ENCODE measurements around the gene PUDP.
"Not testable (repeated sequence)": the region's sequence is repeated elsewhere in the genome, so short reads cannot be mapped to it uniquely, and the experiment has no call there.

Gene PUDP

DNA sequence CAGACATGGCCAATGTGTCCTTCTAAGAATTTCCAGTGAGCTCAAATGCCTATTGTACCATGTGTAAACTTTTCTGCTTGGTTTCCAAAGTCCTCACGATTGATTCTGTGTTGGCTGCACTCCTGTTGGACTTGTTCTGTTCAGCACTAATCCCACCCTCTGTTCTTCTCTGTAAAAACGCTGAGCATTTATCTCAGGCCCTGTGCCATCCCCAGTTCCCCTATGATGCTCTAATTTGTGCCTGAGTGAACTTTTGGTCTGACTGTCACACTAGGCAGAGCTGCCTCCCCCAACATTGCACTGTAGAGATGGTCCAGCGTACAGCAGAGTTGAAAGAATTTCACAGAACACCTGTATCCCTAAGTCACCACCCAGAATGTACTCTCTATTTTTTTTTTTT lies 76.6 kb downstream of the PUDP start:
- DNase-seq, result no peak

DNA sequence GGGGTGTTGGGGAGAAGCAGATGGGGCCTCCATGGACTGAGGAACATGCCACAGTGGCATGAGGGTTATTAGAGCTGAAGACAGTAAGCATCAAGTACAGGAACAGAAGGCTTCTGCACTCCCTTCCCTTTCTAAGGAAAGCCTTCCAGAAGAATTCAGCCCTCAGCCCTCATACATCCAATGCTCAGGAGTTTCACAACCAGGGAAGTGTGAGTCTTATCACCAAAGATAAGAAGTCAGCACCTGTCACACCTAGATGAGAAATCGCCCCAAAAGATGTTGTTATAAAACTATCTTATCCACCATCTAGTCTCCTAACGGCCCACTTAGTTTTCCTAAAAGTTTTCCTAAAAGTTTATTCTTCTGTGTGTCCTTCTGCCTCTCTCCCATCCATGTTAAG lies 78.4 kb downstream of the PUDP start:
- DNase-seq, result no peak

GRCh38 chrX:7068939-7069367 lies 79.0 kb downstream of the PUDP start:
- DNase-seq, result no peak

GRCh38 chrX:7067256-7067655 lies 80.7 kb downstream of the PUDP start:
- DNase-seq, result no peak

DNA sequence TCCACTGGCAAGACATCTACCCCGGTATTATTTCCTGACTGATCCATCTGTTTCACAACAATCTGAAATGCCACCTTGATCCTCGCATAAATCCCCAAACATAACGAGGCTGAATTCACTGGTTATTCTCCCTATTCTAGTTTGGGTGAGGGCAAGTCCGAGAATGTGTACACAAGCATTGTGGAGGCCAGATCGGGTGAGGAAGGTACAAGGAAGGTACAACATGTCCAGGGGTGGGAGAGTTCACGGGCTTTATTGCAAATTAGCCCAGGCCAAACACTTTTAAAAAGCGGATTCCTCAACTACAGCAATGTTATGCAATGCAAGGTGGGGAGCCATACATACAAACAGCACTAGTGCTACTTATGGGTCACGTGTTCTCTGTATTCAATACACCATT lies 82.5 kb downstream of the PUDP start:
- no peak for DNase-seq

- DNase-seq, result no peak
Observed at GRCh38 chrX:7062903-7063302, 85.0 kb downstream of the PUDP start.

GRCh38 chrX:7062276-7062675 lies 85.7 kb downstream of the PUDP start:
- DNase-seq, result no peak

DNA sequence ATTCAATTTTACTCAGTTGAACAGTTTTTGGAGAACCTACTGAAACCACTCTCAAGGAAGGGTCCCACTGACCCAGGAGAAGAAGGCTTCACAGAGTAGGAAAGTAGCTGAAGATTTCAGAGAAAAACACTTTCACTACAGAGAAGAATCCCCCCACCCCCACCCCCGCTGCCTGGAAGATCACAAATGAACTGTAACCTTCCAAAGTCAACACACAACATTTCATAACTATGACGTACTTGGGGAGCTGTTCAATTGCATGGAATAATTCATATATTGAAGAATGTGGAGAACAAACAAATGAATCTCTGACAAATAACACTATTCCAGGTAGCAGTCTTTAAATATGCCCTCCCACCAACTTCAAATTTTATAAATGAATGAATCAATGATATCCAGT lies 86.5 kb downstream of the PUDP start:
- DNase-seq, result no peak

DNA sequence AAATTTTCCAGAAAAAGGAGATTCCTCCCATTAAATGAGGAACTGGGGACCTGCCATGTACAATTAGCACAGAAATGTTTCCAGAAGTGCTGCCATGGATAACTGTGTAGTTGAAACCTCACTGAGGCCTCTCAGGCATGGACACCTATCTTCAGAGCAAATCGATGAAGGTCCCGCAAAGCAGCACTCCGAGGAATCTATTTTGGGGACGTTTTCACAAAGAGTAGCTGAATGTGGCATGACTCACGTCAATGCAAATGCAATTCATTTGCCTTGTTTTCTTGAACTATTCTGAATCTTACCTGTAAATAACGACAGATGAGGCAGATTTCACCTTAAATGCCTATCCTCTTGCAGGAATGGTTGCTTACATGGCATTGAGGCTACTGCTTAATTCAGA lies 87.5 kb downstream of the PUDP start:
- no peak for DNase-seq

DNA sequence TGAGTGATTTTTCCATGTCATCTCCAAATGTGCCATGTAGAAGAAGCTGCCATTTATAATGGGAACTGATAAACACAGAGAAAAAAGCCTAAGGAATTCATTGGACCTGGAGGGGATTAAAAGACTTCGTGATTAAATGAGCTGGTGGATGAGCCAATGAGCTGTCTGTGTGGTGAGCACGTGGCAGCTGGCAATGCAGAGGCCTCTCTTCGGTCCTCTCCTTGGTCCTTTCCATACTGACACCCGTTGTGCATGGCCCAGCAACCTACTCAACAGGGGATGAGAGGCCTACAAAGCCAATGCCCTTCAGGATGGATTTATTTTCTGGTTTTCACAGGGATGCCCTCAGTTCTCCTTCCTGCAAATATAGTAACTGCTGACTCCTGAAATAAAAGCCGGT lies 88.1 kb downstream of the PUDP start:
- no peak for DNase-seq

GRCh38 chrX:7059214-7059838 lies 88.6 kb downstream of the PUDP start:
- no peak for DNase-seq

DNA sequence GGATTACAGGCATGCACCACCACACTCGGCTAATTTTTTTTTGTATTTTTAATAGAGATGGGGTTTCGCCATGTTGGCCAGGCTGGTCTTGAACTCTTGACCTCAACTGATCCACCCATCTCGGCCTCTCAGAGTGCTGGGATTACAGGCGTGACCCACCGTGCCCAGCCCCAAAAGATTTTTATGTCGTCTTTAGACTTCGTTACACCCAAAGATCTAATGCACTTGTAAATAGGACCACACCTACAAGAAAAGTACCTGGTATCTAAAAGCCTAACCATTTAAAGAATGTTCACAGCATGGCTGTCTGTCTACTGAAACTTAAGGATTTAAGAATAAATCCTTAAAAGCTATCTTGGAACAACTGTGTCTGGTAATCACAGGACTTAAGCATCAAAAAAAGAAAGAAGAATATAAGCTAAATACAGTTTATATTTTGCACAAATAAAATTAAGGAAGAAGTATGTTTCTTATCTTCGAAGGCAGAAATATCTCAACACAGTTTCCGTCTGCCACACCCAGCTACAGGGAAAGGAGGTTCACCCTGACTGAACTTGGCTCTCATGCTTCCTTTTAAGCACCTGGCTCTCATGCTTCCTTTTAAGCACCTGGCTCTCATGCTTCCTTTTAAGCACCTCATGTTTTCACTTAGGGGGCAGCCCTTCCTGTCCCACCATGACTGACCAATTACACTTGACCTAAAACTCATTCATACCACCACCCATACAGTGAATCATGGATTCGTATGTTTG lies 92.4 kb downstream of the PUDP start:
- no peak for DNase-seq

GRCh38 chrX:7054219-7055216 lies 93.4 kb downstream of the PUDP start:
- no peak for DNase-seq

DNA sequence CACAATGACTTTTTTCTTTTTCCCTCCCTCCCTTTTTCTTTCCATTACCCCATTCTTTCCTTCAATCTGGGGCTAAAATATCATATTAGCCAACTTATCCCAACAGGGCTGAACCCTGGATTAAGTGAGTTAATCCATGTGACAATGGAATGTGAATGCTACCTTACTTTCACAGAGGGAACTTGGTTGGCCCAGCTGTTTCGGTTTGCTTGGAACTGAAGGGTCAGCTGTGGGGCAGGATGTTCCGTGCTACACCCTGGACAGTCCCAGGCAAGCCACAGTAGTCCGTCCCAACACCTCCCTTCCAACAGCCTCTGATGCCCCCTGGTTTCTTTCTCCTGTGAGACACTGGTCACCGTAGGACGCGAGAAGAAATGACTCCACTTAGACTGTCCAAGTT lies 95.4 kb downstream of the PUDP start:
- no peak for DNase-seq

DNA sequence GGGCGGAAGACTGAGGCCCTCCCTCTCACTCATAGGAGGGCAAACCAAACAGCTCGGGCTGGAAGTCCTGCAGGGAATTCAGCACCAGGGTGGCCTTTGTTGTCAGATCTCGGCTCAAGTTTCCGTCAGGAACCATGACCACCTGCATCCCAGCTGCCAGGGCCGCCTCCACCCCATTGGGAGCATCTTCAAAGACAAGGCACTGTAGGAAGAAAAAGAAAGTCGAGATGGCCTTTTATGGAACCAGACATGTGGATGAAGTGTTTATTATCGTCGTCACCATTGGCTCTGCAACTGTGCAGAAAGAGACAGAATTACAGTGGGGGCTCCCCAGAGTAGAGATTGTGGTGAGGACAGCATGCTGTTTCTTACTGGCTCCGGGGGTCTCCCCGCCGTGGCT lies 97.7 kb downstream of the PUDP start:
- no peak for DNase-seq

GRCh38 chrX:7047951-7048350 lies 100.0 kb downstream of the PUDP start:
- DNase-seq, result no peak

DNA sequence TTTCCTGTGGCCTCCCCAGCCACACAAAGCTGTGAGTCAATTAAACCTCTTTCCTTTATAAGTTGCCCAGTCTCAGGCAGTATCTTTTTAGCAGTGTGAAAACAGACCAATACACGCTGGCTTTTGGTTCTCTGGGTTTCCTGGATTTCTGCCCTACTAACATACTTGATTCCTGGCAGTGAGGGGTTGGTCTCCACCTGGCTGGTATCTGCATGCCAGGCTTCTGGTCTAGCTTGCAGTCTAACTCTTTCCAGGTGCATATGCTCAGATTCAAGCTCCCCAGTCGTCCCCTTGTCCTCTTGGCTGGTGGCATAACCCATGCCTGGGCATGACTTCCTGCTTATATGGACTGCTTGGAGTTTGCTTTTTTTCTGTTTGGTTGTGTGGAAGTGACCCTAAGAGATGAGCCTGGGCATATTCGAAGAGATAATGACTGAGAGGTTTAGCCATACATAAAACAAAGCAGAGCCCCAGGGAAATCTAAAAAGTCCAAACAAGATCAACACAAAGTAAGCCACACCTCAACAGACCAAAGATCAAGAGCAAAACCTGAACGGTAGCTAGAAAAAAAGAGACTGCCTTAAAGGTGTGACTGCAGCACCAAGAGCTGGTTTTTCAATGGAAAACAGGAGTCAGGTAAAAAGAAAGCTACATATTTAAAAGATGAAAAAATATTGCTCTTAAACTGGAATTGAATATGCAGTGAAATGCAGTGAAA lies 102.6 kb downstream of the PUDP start:
- no peak for DNase-seq

GRCh38 chrX:7043796-7044433 lies 104.0 kb downstream of the PUDP start:
- DNase-seq, result not testable (repeated sequence)

DNA sequence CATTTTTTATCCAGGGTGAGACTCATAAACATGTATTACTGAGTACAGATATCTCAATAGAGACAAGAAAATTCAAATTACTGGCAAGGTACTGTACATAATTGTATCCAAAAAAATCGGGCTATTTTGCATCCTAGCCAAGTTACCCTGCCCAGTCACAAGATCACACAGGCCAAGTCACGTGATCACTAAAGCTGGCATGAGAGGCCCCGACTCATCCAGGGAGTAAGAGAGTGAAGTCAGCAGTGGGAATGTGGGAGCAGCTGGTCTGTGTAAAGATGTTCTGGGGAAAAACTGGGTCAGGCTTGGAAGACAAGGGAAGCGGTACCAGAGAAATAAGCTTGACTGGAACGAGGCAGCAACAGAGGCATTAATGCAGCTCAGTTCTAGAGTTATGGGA lies 119.7 kb downstream of the PUDP start:
- no peak for DNase-seq

- DNase-seq, result no peak
Observed at GRCh38 chrX:7027071-7027470, 120.9 kb downstream of the PUDP start.

- DNase-seq, result not testable (repeated sequence)
Observed at GRCh38 chrX:7026365-7026764, 121.6 kb downstream of the PUDP start.

DNA sequence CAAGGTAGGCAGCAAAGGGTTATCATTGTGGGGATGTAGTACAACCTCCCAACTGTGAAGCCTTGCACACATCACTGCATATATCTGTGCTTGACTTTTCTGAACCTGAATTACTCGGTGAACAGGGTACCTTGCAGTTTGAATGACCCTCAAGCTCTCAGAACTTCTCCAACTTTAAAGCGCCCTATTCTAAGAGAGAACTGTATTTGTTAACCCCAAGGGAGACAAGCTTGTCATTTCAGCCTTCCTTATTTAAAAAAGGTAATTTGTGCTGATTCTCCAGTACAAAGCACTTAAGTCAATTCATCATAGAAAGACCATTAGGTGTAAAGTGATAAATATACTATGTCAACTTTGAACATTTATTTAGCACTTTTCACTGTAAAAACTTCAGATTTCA lies 122.5 kb downstream of the PUDP start:
- no peak for DNase-seq
